ENCODE data around the gene EPC1.

EPC1 gene

DNA sequence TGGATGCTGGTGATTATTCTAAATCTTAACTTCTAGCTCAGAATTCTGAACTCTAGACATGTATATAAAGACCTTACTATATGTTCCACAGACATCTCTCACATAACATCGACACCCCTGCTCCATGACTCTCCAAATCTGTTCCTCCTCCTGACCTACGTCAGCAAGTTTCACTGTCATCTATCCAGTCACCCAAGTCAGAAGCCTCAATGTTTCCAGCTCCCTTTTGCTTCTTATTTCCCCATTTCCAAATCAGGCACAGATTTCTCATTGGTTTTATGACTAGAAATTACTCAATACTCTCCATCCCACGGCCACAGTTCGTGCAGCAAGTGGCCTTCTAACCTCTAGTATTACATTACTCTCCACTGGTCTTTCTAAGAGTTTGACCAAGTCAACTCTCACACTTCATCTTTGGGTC lies 28.5 kb downstream of the EPC1 start:
- H3K4me1 ChIP-seq (ENCODE audit: control insufficient read depth, insufficient read depth, low read length): peaks cover 3% of the 10 kb centered on the region; the same call in 1 of the 2 replicates
- H3K27ac ChIP-seq (ENCODE audit: low read length): no peak overlapping the region
- DNase-seq (ENCODE audit: low read depth, low spot score): no peak
- no peaks in the 10 kb centered on the region for H3K36me3 ChIP-seq (ENCODE audit: control insufficient read depth, insufficient read depth, low read length)
- no peak overlapping the region for H3K4me3 ChIP-seq (ENCODE audit: low read length)
- no peaks in the 10 kb centered on the region for H3K27me3 ChIP-seq (ENCODE audit: control insufficient read depth, insufficient read depth, low read length)
- H3K9me3 ChIP-seq (ENCODE audit: control insufficient read depth, insufficient read depth, low read length): no peaks in the 10 kb centered on the region
- WGBS (ENCODE audit: insufficient coverage, insufficient read length): no CpG with 5 or more reads among the region's 4 CpGs

- Histone ChIP-seq H3K4me1 (ENCODE audit: control insufficient read depth, insufficient read depth, low read length) (peaks cover 3% of the 10 kb centered on the region; the same call in 1 of the 2 replicates), H3K36me3 (ENCODE audit: control insufficient read depth, insufficient read depth, low read length) (no peaks in the 10 kb centered on the region), H3K27me3 (ENCODE audit: control insufficient read depth, insufficient read depth, low read length) (no peaks in the 10 kb centered on the region), H3K9me3 (ENCODE audit: control insufficient read depth, insufficient read depth, low read length) (no peaks in the 10 kb centered on the region), H3K4me3 (ENCODE audit: low read length) (no peak overlapping the region), H3K27ac (ENCODE audit: low read length) (no peak overlapping the region)
- no peak for DNase-seq (ENCODE audit: low read depth, low spot score)
- WGBS (ENCODE audit: insufficient coverage, insufficient read length): no CpG with 5 or more reads among the region's 6 CpGs
Measured at GRCh38 chr10:32317795-32318357, 29.1 kb downstream of the EPC1 start.

DNA sequence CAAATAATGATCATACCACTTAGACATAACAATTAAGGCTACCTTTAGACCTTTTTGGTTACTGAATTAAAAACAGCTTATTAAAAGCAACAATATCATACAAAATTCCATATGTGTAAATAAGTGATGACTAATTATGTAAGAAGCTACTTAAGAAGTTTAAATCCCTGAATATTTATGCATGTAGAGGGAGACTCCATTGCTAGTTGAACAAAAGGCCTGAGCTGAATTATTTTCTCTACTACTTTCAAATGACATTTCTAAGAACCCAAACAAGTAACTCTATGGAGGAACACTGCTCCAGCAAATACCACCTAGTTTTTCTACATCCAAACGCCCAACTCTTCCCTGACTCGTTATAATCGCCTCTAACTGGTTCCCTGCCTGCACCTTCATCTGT lies 31.5 kb downstream of the EPC1 start:
- no peak overlapping the region for H3K27ac ChIP-seq (ENCODE audit: low read length)
- peaks cover 3% of the 10 kb centered on the region; the same call in 1 of the 2 replicates for H3K4me1 ChIP-seq (ENCODE audit: control insufficient read depth, insufficient read depth, low read length)

GRCh38 chr10:32314588-32314987 lies 32.4 kb downstream of the EPC1 start:
- Histone ChIP-seq H3K36me3 (ENCODE audit: control insufficient read depth, insufficient read depth, low read length) (no peaks in the 10 kb centered on the region), H3K4me1 (ENCODE audit: control insufficient read depth, insufficient read depth, low read length) (peaks cover 3% of the 10 kb centered on the region; the same call in 1 of the 2 replicates), H3K4me3 (ENCODE audit: low read length) (no peak overlapping the region), H3K27me3 (ENCODE audit: control insufficient read depth, insufficient read depth, low read length) (no peaks in the 10 kb centered on the region), H3K9me3 (ENCODE audit: control insufficient read depth, insufficient read depth, low read length) (no peaks in the 10 kb centered on the region), H3K27ac (ENCODE audit: low read length) (no peak overlapping the region)
- WGBS (ENCODE audit: insufficient coverage, insufficient read length): no CpG with 5 or more reads among the region's 2 CpGs
- no peak for DNase-seq (ENCODE audit: low read depth, low spot score)

More for the DNA sequence above, 31.5 kb downstream of the EPC1 start:
- H3K4me3 ChIP-seq (ENCODE audit: low read length): no peak overlapping the region
- H3K27me3 ChIP-seq (ENCODE audit: control insufficient read depth, insufficient read depth, low read length): no peaks in the 10 kb centered on the region
- H3K36me3 ChIP-seq (ENCODE audit: control insufficient read depth, insufficient read depth, low read length): no peaks in the 10 kb centered on the region
- no peaks in the 10 kb centered on the region for H3K9me3 ChIP-seq (ENCODE audit: control insufficient read depth, insufficient read depth, low read length)
- no peak for DNase-seq (ENCODE audit: low read depth, low spot score)
- WGBS (ENCODE audit: insufficient coverage, insufficient read length): no CpG with 5 or more reads among the region's 3 CpGs

DNA sequence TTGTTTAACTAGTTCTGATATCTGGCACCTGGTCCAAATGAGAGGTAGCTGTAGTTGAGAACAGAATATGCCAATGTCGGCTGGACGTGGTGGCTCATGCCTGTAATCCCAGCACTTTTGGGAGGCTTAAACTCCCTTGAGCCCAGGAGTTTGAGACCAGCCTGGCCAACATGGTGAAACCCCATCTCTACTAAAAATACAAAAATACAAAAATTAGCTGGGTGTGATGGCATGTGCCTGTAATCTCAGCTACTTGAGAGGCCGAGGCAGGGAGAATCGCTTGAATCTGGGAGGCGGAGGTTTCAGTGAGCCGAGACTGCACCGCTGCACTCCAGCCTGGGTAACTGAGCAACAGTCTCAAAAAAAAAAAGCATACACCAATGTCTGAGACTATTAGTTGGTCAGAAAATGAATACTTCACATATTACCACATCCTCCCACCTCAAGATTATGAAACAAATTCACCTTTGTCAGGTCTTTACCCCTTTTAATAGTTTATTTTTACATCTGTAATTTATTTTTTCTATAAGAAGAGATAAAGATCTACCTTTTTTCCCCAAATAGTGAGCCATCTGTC lies 38.8 kb downstream of the EPC1 start:
- Histone ChIP-seq H3K9me3 (ENCODE audit: control insufficient read depth, insufficient read depth, low read length) (no peaks in the 10 kb centered on the region), H3K4me1 (ENCODE audit: control insufficient read depth, insufficient read depth, low read length) (no peaks in the 10 kb centered on the region), H3K27me3 (ENCODE audit: control insufficient read depth, insufficient read depth, low read length) (no peaks in the 10 kb centered on the region), H3K36me3 (ENCODE audit: control insufficient read depth, insufficient read depth, low read length) (no peaks in the 10 kb centered on the region; the same call in 1 of the 2 replicates), H3K27ac (ENCODE audit: low read length) (no peak overlapping the region), H3K4me3 (ENCODE audit: low read length) (no peak overlapping the region)
- WGBS (ENCODE audit: insufficient coverage, insufficient read length): no CpG with 5 or more reads among the region's 7 CpGs
- DNase-seq (ENCODE audit: low read depth, low spot score): no peak

- no peaks in the 10 kb centered on the region for H3K27me3 ChIP-seq (ENCODE audit: control insufficient read depth, insufficient read depth, low read length)
- no CpG with 5 or more reads among the region's 3 CpGs for WGBS (ENCODE audit: insufficient coverage, insufficient read length)
- DNase-seq (ENCODE audit: low read depth, low spot score): no peak
- H3K27ac ChIP-seq (ENCODE audit: low read length): no peak overlapping the region
- no peaks in the 10 kb centered on the region for H3K4me1 ChIP-seq (ENCODE audit: control insufficient read depth, insufficient read depth, low read length)
- no peaks in the 10 kb centered on the region for H3K9me3 ChIP-seq (ENCODE audit: control insufficient read depth, insufficient read depth, low read length)
- H3K36me3 ChIP-seq (ENCODE audit: control insufficient read depth, insufficient read depth, low read length): no peaks in the 10 kb centered on the region; the same call in 1 of the 2 replicates
- H3K4me3 ChIP-seq (ENCODE audit: low read length): no peak overlapping the region
Measured at GRCh38 chr10:32307609-32308008, 39.3 kb downstream of the EPC1 start.

DNA sequence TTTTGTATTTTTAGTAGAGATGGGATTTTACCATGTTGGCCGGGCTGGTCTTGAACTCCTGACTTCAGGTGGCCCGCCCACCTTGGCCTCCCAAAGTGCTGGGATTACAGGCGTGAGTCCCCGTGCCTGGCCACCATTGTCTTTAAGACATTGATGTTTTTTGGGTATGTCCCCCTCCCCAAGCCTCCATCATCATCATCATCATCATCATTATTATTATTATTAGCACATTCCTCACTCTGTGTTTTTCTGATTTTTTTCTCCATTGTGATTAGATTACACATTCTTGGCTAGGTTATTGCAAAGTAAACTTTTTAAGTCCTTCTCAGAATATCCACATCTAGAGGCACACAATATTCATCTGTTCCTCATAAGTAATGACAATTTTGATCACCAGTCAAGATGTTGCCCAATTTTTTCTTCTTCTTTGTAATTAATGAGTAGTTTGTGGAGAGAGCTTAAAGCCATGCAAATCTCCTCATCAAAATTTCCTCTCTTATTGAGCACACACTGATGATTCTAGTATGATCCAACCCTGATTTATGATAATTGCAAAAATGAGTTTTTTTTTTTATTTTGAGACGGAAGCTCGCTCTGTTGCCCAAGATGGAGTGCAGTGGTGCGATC lies 47.5 kb downstream of the EPC1 start:
- no peaks in the 10 kb centered on the region for H3K4me1 ChIP-seq (ENCODE audit: control insufficient read depth, insufficient read depth, low read length)
- H3K4me3 ChIP-seq (ENCODE audit: low read length): no peak overlapping the region
- no peaks in the 10 kb centered on the region for H3K27me3 ChIP-seq (ENCODE audit: control insufficient read depth, insufficient read depth, low read length)
- H3K9me3 ChIP-seq (ENCODE audit: control insufficient read depth, insufficient read depth, low read length): no peaks in the 10 kb centered on the region
- no peak overlapping the region for H3K27ac ChIP-seq (ENCODE audit: low read length)
- no CpG with 5 or more reads among the region's 7 CpGs for WGBS (ENCODE audit: insufficient coverage, insufficient read length)
- H3K36me3 ChIP-seq (ENCODE audit: control insufficient read depth, insufficient read depth, low read length): no peaks in the 10 kb centered on the region; the same call in 1 of the 2 replicates
- no peak for DNase-seq (ENCODE audit: low read depth, low spot score)

DNA sequence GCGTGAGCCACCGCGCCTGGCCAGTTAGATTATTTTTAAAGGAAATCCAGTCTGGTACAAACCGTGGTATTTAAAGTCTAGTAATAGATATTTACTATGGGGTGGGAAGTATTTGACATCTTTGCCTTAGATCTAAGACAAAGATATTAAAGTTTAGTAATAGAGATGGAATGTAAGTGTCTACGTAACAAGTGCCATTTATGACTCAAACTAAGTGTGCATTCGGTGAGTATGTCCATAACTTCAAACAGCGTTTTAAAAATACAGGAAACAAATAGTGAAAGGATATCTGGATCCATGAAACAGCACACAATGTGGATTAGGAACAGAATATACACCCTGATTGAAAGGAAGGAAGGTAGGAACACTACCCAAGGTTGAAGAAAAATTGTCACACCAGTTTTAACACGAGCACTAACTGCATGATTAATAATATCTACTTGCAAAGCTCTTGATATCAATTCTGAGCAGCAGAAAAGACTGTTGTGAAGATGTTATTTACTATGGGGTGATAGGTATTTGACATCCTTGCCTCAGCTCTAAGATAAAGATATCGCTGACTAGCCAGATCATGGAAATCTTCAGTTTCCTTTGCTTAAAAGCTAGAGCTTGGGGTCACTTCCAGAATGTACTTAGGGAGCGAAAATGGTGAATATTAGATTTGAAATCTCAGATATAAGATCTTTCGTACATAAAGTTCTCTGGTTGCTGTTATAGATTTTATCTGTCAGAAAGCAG lies 48.7 kb downstream of the EPC1 start:
- WGBS (ENCODE audit: insufficient coverage, insufficient read length): no CpG with 5 or more reads among the region's 11 CpGs
- Histone ChIP-seq H3K27ac (ENCODE audit: low read length) (no peak overlapping the region), H3K4me1 (ENCODE audit: control insufficient read depth, insufficient read depth, low read length) (no peaks in the 10 kb centered on the region), H3K27me3 (ENCODE audit: control insufficient read depth, insufficient read depth, low read length) (no peaks in the 10 kb centered on the region), H3K4me3 (ENCODE audit: low read length) (no peak overlapping the region), H3K9me3 (ENCODE audit: control insufficient read depth, insufficient read depth, low read length) (no peaks in the 10 kb centered on the region), H3K36me3 (ENCODE audit: control insufficient read depth, insufficient read depth, low read length) (no peaks in the 10 kb centered on the region)
- DNase-seq (ENCODE audit: low read depth, low spot score): no peak

- no peaks in the 10 kb centered on the region for H3K27me3 ChIP-seq (ENCODE audit: control insufficient read depth, insufficient read depth, low read length)
- no peaks in the 10 kb centered on the region for H3K36me3 ChIP-seq (ENCODE audit: control insufficient read depth, insufficient read depth, low read length)
- H3K9me3 ChIP-seq (ENCODE audit: control insufficient read depth, insufficient read depth, low read length): no peaks in the 10 kb centered on the region
- H3K4me1 ChIP-seq (ENCODE audit: control insufficient read depth, insufficient read depth, low read length): no peaks in the 10 kb centered on the region
- no peak overlapping the region for H3K4me3 ChIP-seq (ENCODE audit: low read length)
- DNase-seq (ENCODE audit: low read depth, low spot score): no peak
- no peak overlapping the region for H3K27ac ChIP-seq (ENCODE audit: low read length)
- WGBS (ENCODE audit: insufficient coverage, insufficient read length): no CpG with 5 or more reads among the region's 2 CpGs
Measured at GRCh38 chr10:32295027-32295426, 51.9 kb downstream of the EPC1 start.

DNA sequence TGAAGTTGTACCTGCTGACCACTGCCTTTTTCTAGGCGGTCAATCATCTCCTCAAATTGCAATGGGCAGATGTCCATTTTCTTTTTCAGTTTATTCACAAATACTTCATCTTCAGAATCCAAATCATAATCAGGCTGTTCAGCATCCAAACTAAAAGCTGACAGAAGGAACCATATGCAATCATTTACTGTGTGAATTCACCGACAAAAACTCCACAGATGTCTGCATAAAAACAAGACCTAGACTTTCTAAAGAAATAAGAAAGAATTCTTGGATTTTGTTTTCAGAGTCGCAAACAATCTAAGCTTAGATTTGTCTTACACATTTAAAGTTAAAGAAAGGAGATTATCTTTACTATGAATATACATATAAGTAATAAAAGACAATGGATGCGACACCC lies 53.4 kb downstream of the EPC1 start:
- Histone ChIP-seq H3K27me3 (ENCODE audit: control insufficient read depth, insufficient read depth, low read length) (no peaks in the 10 kb centered on the region), H3K4me1 (ENCODE audit: control insufficient read depth, insufficient read depth, low read length) (no peaks in the 10 kb centered on the region), H3K36me3 (ENCODE audit: control insufficient read depth, insufficient read depth, low read length) (no peaks in the 10 kb centered on the region), H3K9me3 (ENCODE audit: control insufficient read depth, insufficient read depth, low read length) (no peaks in the 10 kb centered on the region), H3K27ac (ENCODE audit: low read length) (no peak overlapping the region), H3K4me3 (ENCODE audit: low read length) (no peak overlapping the region)
- no peak for DNase-seq (ENCODE audit: low read depth, low spot score)
- no CpG with 5 or more reads among the region's 4 CpGs for WGBS (ENCODE audit: insufficient coverage, insufficient read length)

Data from iPS DF 6.9 (cell line).